NCI-H1048 (cell line): ENCODE measurements around the gene DKK2.

ENCODE experiments used
- DNase-seq: peaks from one replicate; lab custom pipeline; 2025; lab: John Stamatoyannopoulos, UW

Gene DKK2

DNA sequence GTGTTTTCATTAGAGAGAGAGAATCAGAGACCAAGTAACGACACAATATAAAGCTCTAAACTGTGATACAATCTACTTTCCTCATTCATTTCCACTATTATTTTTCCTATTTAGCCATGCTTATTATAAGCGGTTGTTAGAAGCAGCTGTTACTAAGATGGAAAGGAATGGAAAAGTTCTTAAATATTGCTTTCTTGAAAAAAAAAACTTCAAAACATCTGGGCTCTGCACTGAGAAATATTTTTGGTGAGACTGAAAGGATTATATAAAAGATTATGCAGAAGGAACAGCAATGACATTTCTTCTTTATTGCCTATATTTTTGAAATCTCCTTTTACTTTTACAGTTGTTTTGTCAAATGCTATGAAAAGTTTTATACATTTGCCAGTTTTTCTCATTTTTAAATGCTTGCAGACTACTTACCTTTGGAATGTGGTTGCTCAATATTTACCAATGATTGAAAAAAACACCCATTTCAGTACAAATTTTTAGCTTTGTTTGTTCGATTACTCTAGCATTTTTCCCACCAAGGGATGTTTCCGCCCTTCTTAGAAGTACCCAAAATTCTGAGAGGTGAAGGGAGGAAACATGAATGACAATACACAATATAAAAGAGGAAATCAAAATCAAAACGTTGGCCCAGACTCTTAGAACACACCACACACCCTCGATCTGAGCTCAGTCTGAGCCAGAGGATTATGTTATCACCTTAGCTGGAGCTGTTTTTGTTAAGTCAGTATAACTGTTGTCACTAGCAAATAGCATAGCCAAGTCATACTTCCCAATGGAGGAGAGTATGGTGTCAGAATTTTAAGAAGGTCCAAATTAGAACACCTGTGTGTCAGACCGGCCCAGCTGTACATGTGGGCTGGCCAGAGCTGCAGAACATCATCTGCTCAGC is 18.4 kb downstream of the DKK2 start:
- no peak for DNase-seq

DNA sequence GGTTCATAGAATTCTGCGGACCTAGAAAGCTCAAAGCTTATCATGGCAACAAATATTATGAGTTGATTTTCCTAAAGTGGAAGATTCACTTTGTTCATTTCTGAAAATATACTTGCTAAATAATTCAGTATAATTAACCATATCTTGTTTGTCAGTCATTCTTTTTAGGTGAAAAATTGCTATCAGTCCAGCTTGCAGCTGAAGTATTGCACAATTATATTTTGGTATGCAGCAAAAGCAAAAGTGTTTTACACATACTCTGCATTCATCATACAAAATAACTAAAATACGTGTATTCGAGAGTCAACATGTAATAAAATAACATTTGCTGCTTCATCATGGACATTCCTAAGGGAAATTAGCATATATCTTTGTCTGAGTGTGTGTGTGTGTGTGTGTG is 24.8 kb downstream of the DKK2 start:
- no peak for DNase-seq

DNA sequence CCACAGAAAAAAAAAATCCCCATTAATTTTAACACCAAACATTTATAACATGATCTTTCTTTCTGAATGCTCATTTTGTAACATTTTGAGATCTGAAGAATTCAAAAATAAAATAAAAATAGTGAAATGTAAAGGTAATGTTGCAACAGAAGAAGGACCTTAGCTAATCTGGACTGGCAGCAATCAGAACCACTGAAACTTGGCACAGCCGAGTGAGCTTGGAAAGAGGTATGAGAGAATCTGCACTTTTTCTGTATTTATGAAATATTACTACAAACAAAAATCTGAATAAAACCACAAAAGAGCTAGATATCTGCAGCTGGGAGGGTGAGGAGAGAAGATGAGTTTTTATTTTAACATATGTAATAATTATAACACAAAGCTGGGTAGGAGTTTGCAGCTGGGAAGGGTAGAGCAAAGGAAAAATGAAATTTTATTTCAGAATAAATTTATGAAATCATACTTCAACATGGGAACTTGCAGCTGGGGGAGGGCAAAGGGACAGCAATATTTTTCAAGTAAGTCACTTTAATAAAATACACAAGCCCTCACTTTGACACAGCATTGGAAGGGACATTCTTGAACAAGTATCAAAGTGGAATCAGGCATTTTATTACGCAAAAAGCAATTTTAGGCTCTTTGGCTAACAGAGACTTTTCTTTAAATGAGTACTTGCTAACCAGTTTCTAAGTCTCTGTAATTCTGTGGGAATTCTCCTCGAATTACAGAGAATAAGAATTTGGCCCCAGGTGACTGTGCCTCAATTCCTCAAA is 26.7 kb downstream of the DKK2 start:
- DNase-seq = no peak

DNA sequence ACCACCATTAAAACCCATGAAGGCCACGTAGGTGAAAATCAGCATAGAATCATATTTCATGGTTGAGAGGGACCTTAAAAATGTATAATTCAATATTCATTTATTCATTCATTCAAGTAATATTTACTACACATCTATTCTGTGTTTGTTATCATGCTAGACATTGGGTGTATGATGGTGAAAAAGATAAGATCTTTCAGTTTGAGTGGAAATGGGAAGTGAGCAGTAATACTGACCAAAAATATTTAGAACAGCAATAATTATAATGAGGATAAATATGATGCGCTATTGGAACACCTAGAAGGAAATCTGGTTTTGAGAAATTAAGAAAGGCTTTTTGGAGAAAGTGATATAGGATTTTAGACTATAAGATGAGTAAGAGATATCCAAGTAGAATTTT is 28.0 kb downstream of the DKK2 start:
- DNase-seq = no peak

DNA sequence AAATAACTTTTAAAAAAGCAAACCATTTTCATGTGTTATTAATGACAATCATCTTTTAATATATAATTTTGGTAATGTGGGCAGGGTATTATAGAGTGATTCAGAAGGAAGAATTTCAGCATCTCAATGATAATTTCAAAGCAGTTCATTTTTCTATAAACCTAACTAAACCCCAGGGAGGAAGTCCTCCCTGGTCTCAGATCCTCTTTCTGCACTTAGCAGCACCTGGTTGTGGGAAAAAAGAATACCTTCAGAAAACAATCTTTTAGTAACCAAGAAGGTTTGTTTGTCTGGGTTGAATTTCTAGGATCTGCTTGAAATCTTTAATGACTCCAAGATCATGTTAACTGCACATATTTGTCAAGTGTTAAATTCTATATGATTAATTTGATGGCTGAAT is 29.9 kb downstream of the DKK2 start:
- DNase-seq = no peak

DNA sequence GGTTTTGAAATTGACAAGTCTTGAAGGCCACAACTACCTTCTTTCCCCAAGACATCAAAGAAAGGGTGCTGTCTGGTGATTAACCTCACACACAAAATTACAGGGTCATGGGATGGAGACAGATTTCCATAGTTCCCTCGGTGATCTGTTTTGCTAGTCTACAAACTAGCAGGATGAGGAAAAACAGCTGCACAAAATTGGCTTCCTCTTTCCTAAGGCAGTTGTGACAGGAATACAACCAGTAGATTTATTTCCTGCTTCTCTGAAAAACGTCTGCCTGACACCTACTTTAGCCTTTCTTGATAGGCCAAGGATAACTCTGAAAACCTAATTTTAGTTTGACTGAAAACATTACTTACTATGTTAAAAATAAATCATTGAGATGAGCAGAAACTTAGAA is 39.6 kb downstream of the DKK2 start:
- no peak for DNase-seq

DNA sequence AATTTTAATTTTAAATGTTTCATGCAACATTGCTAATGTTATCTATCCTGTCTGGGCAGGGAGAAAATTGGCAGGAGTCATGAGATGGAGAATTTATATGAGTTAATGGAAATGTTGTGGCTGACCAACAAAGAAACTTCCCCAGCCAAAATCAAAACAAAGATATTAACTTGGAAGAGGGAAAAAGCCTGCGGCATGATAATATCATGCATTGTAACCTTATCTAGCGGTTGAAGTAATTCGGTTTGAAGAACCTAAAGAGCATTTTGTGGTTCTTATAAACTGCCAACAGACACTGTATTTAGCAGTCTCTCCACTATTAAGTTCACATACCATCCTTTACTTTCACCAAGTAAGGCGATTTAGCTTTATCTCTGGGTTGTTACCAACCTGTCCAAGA is 42.3 kb downstream of the DKK2 start:
- no peak for DNase-seq

DNA sequence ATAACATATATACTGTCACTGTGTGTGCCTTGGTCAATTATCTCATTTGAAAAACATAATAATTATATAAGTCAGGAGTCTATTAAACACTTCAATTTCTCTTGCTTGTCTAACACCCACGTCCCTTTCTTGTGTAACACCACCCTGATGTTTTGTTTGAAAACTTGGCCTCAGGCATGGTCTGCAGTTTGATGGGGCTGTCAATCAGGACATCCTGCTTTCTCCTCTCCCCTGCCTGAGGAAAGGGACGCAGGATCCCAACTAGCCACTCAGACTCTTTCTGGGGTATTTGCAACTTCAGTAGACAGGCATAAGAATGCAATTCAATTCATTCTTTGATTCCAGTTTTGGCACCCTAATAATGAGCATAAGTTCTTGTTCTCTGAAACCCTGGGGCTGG is 48.8 kb downstream of the DKK2 start:
- no peak for DNase-seq

DNA sequence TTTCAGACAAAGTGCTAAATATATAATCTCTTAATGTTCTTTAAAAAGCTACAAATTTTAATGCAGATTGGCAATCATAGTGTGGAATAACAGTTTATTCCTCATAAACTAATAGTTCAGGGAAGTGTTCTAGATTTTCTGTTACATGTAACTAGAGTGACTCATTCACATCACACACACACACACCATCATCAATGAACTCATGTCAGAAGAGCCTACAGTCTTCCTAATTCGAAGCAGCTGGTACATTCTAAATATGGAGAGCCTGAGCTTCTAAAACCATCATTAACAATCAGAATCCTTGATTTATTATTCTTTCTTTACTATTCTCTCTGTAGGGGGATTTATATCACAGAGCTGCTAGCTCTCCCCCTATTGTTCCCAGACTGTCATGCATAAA is 49.6 kb downstream of the DKK2 start:
- no peak for DNase-seq

DNA sequence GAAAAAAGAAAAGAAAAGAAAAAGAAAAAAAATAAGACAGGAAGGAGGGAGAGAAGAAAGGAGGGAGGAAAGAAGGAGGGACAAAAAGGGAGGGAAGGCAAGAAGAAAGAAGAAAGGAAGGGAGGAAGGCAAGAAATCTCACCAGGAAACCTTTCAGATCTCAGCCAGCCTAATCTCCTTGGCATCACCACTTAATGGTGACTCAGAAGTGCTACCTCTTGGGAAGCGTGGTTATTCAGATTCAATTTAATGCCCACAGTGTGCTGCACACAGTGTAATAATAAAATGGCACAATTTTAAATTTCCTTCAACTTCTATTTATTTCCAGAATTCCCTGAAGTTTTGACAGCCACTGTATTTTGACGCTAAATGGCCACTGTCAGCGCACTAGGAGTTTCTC is 50.3 kb downstream of the DKK2 start:
- DNase-seq = no peak

DNA sequence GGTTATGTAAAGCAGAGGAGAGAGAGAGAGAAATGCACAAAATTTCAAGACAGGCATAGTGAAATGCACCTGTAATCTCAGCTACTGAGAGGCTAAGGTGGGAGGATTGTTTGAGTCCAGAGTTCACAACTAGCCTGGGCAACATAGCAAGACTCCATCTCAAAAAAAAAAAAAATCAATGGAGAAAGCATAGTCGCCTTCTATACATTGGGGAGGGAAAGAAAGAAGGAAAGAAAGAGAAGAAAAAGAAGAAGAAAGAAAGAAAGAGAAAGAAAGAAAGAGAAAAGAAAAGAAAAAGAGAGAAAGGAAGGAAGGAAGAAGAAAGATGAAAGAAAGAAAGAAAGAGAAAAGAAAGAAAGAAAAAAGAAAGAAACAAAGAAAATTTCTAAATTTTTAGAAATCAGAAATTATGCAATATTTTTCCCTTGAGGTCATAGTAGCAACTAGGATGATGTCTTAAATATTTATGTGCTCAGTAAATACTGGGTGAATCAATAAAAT is 53.4 kb downstream of the DKK2 start:
- no peak for DNase-seq

DNA sequence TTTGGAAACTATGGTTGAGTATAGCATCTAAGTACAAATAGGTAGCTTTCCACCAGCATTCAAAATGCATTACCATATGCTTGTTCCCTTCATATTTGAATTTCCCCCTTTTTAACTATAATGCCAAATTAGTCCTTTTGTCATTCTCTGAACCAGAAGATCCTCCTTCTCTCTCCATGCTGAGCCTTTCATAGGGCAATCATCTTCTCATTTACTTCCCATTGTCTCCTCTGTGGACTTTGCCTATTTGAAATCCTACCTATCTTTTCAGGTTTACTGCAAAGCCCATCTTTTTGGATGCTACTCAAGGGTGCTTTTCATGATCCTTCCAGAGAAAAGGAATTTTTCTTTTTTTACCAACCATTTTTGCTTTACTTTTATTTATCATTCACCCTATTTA is 54.7 kb downstream of the DKK2 start:
- no peak for DNase-seq

DNA sequence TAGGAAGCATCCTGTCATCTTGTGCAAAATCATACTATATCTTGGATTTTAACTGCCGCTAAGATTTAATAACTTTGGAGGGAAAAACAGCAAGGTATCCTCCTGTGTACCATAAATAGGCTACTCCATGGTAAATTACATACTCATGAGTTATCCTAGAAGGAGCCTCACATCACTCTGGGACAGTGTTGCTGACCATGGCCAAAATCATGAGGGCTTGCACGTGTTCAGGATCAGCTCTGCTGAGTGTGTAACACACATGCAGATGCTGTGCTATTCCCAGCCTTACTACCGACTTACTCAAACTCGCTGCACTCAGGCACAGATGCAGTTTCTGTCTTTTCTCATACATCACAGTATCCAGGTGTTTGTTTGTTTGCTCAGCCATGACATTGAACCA is 56.6 kb downstream of the DKK2 start:
- DNase-seq = no peak

DNA sequence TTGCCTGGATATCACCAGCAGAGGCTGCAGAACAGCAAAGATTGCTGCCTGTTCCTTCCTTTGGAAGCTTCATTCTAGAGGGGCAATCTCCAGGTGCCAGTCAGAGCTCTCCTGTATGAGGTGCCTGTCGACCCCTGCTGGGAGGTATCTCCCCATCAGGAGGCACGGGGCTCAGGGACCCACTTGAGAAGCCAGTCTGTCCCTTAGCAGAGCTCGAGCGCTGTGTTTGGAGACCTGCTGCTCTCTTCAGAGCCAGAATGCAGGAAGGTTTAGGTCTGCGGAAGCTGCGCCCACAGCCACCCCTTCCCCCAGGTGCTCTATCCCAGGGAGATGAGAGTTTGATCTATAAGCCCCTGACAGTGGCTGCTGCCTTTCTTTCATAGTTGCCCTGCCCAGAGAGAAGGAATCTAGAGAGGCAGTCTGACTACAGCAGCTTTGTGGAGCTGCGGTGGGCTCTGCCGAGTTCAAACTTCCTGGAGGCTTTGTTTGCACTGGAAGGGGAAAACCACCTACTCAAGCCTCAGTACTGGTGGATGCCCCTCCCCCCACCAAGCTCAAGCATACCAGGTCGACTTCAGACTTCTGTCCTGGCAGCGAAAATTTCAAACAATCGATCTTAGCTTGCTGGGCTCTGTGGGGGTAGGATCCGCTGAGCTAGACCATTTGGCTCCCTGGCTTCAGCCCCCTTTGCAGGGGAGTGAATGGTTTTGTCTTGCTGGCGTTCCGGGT is 57.9 kb downstream of the DKK2 start:
- no peak for DNase-seq

DNA sequence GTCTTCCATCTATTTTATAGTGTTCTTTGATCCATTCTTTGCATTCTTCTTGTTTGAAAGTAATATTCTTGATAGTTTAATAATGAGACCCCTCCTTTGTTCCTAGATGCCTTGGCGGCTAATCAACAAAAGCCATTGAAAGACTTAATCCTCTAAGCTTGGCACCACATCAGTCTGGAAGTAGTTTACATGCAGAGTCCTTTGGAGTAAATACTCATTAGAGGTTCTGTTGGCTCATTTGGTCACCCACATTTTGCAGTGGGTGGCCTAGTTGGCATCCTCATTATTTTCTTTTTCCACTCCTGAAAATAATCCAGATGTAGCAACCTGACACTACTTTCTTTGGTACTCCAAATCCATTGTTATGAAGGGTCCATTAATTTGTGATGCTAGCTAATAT is 64.5 kb downstream of the DKK2 start:
- DNase-seq = no peak

DNA sequence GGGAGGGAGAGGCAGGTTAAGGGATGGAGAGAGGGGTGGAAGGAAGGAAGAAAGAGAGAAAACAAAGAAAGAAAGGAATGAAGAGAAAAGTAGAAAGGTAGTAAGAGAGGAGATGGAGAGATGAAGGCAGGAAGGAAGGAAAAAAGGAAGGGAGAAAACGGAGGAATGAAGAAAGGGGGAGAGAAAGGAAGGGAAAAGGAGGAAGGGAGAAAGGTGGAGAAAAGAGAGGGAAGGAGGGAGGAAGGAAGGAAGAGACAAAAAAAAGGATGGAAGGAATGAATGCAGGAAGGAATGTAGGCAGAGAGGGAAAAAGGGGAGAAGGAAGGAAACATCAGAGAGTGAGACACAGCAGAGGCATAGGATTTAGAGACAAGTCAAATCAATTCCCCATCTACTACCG is 68.2 kb downstream of the DKK2 start:
- no peak for DNase-seq

DNA sequence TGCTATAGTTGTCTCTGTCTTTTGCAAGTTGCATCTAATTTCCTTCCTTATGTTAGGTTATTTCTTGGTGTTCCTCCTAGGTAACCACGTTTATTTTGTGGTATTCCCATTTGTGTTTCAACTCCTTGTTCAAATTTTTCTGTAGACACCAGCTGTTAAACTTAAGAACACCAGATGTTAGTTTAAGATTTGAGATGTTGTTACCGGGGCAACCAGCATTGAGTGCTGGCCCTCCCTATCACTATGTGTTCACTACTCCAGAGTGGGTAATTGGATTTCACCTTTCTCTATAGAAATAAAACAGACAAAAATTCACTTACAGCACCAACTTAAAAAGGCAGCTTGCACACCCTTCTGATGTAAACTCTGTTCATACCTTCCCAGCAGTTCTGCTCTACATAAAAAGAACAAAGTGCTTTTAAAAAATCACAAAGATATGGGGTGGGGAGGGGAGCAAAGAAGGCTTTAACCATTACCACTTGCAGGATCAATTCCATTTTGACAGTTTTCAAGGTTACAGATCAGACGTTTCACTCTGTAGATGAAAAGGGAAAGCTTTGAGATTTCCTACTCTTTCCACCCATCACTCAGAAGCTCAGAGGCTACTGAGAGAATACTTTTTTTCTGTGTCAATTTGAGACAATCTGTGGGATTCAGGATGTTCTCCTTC is 82.9 kb downstream of the DKK2 start:
- DNase-seq = no peak

DNA sequence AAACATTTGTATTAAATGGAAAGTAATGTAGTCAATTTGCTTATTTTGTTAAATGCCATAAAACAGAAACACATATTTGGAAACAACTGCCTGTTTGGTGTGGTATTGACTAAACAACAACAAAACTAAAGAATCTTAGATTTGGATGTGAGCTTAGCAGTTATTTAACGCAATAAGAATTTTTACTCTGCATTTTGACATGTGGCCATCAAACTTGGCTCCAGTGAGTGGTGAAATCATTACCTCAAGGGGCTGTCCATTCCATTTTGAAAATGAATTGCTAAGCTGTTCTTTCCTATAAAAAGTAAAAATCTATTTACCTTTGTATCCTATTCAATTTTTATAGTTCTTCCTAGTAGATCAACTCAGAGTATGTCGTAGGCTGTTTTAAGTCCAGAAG is 84.2 kb downstream of the DKK2 start:
- DNase-seq = no peak

DNA sequence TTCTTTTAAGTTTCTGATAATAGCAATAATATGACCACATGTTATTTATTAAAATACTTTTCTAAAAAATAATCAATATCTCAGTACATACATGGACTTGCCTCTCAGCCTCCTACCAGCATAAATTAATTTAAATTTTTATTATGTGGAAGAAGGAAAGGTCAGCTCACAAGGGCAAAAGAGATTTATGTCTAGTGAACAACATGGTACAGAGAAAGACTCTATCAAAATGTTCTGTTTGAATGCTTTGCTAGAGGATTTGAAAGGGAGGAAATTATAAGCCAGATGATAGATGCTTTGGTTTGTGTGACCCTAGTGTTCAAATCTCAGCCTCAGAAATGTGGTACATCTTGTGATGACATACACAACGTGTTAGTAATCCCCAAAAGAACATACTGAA is 94.3 kb downstream of the DKK2 start:
- DNase-seq = no peak

DNA sequence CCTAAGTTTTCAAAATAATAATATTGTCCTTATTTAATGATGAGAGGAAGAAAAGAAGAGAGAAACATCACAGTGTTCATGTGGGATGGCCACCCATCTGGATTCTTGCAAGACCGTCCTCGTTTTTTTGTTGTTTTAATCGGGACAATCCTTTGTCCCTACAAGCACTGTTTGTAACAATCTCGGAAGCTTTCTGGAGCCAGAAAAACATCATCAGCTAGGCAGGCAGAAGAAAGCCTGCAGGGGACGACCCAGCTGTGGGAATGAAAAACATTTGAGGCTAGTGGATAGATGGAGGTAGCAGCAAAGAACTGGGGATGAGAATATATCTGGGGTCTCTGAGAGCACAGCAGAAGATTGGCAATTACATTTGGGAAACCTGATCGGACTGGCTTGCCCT is 105.6 kb downstream of the DKK2 start:
- no peak for DNase-seq

DNA sequence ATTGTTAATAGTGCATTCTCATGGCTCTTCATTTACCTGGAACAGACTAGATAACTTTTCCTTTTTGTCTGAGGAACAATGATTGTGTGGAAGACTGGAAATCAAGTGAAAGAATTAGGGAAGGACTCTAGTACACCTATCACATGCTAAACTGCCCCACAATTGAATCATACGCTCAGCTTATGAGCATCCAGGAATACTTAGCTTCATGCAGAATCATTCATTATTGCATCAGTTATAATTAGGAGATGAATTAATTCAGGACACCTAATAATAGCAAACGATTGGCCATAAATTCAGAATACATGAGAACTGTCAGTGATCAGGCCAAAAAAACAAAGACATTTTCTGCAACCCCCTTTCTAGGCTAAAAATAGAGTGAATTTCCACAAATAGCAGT is 106.9 kb downstream of the DKK2 start:
- no peak for DNase-seq

DNA sequence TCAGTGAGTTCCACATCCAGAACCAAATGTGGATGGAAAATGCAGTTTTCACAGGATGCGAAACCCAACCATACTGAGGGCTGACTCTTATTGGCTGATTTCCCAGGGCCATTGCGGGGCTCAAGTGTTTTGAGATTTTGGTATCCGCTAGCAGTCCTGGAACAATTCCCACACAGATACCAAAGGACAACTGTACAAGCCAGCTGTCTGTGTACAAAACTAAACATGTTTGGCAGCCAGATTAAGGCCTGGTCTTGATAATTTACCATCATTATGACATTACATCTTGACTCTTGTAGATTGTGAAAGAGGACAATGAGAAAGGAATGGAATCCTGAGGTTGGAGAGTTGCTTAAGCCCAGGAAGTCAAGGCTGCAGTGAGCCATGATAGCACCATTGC is 121.9 kb downstream of the DKK2 start:
- no peak for DNase-seq
